HG02885 (cell line): ENCODE results near the gene TXNRD2.
"Not testable (repeated sequence)": the region's sequence is repeated elsewhere in the genome, so short reads cannot be mapped to it uniquely, and the experiment has no call there.

Experiments used
- ATAC-seq: cut with Tn5 transposase; IDR thresholded peaks from one replicate; pipeline ENCODE4 v1.9.1; 2021; ENCODE audit warnings: mild to moderate bottlenecking; ENCODE audit not compliant: unreplicated experiment, poor library complexity

TXNRD2 gene

DNA sequence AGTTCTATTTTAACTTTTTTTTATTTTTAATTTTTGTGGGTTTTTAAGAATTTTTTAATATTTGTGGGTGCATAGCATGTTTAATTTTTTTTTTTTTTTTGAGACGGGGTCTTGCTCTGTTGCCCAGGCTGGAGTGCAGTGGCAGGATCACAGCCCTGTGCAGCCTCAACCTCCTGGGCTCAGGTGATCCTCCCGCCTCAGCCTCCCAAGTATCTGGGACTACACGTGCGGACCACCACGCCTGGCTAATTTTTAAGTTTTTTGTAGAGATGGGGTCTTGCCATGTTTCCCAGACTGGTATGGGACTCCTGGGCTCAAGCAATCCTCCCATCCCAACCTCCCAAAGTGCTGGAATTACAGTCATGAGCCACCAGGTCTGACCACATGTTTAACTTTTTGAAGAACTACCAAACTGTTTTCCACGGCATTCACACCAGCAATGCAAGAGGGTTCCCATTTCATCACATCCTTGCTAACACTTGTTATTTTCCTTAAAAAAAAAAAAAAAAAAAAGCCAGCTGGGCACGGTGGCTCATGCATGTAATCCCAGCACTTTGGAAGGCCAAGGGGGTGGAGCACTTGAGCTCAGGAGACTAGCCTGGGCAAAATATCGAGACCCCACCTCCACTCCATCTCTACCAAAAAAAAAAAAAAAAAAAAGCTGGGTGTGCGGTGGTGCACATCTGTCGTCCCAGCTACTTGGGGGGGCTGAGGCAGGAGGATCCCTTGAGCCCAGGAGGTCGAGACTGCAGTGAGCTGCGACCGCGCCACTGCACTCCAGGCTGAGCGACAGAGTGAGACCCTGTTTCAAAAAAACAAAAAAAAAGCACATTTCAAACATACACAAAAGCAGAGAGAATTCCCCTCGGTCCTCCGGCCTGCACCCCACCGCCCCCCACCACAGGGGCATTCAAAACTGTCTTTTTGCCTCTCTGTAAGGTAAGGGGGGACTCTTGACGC, 16.7 kb upstream of the TXNRD2 start:
- ATAC-seq = no peak

- ATAC-seq = no peak
These were observed 15.8 kb upstream of the TXNRD2 start for GRCh38 chr22:19957445-19957844.

GRCh38 chr22:19955241-19956128, 13.9 kb upstream of the TXNRD2 start:
- no peak for ATAC-seq

- ATAC-seq = no peak
These were observed 9.7 kb upstream of the TXNRD2 start for GRCh38 chr22:19951346-19951745.

DNA sequence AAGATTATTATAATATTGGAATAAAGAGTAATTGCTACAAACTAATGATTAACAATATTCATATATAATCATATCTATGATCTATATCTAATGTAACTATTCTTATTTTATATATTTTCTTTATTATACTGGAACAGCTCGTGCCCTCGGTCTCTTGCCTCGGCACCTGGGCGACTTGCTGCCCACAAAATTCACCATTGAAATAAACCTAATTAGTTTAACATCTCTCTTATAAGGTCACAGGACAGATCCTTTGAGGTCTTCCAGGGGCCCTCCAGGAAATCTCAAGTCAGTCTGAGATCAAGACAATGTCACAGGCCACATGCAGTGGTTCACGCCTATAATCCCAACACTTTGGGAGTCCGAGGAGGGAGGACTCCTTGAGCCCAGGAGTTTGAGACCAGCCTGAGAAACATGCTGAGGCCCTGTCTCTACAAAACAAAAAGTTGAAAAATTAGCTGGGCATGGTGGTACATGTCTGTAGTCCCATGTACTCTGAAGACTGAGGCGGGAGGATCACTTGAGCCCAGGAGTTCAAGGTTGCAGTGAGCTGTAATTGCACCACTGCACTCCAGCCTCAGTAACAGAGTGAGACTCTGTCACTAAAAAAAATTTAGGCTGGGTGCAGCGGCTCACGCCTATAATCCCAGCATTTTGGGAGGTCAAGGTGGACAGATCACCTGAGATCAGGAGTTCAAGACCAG, 6.6 kb upstream of the TXNRD2 start:
- ATAC-seq = no peak

DNA sequence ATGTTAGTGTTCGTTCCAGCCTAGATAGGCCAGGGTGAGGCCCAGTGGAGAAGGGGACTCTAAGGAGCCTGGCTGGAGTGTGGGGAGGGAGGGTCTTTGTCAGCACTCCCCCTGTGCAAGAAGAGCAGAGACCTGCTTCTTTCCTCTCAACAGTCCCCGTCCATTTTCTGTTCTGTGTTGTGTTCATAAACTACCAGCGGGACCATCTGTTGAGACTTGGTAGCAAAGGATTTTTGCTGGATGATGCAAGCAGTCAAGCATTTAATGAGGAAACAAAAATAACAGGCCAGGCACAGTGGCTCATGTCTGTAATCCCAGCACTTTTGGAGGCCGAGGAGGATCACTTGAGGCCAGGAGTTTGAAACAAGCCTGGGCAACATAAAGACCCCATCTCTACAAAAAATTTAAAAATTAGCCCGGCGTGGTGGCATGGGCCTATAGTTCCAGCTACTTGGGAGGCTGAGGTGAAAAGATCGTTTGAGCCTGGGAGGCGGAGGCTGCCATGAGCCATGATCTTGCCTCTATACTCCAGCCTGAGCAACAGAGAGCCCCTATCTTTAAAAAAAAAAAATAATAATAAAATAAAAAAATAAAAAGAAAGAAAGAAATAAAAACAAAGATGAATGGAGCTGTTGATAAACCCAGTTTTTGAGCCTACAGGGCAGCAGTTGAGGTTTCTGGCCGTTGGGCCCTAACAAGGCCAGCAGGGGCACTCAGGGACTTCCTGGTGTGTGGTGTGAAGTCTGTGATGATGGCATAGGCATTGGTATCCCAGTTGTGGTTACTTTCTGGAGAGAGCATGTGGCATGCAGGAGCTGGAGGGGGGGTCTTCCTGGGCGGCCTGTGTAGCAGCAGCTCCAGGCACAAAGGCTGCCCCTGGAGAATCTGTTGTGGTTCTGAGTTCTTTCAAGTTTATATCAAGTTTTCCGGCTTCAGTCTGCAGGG, 1.7 kb upstream of the TXNRD2 start:
- no peak for ATAC-seq

GRCh38 chr22:19942157-19943081, 801 bp upstream of the TXNRD2 start:
- no peak for ATAC-seq

DNA sequence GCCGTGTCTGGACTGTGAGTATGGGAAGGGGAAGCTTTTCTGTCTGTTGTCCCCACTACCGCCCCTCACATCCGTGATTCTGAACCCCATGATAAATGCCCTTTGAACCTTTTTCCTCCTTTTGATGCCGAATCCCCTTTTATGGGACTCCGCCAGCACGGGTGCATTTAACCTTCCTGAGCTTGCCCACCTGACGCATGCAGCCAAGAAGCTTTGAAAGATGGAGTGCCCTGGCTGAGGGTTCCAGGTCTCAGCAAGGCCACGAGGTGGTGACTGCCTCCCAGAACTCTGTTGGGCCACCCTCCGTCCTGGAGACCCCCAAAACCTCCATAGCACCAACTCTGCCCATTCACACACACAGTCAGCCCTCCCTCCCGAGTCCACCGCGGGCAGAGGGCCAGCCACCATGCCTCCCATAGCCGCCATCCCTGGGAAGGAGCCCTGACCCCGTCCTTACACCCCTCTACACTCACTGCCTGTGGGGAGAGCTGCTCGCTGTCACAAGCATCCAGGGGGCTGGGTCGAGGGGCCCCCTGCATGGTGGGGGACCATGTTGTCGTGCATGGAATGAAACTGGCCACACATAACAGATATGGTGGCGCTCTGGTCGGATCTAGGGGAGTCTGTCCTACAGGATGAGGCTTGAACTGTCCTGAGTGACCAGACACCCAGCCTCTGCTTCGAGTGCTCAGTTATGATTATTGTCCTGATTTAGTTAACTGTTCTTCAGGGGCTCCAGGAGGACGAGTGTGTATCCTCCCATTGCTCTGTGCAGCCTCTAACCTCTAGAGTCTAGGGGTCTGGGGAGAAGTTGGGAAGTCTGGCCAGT, 868 bp downstream of the TXNRD2 start:
- no peak for ATAC-seq

DNA sequence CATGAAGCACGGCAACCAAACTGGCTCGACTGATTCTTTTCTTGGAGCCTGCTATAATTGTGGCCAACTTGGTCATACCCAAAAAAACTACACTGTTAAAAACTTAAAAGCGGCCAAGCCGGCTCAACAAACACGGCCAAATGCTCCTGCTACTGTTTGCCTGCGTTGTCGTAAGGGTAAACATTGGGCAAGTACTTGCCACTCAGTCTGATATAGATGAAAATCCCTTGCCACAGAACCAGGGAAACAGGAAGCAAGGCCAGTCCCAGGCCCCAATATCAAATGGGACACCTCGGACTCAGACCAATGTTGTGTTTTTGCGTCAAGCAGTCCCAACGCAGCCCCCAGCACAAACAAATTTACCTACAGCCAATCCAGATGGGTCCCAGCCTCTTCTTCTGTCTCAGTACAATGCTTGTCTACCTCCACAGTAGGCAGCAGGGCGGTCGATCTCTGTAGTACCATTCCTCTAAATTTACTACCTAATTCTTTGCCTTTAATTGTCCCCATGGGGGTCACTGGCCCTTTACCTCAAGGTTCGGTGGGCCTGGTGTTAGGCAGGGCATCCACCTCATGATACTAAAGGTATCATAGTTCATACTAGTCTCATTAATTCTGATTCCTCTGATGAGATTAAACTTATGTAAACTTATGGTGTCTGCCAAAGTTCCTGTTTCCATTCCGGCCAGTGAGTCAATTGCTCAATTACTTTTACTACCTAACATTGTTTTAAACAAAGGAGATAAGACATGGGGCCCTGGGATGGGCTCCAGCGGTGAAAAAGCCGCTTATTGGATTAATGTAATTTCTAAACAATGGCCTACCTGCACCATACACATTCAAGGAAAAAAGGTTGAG, 3.8 kb downstream of the TXNRD2 start:
- no peak for ATAC-seq

DNA sequence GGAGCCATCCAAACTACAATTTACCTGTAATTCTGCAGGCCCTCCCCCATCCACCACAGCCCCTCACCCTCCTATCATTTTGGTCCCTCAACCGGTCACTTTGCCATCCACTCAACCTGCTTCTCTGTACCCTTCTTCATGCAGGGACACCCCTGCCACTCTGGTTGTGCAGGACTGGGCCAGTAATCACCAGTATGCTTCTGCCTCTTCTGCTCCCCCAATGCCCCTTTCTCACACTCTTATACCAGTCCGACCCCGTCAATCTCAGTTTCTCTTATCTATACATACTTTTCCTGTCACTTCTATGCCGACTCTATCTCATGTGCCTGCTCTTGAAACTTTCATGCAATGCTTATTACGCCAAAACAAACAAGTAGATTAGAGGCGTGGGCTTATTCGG, 5.1 kb downstream of the TXNRD2 start:
- no peak for ATAC-seq

GRCh38 chr22:19935123-19935718, 6.4 kb downstream of the TXNRD2 start:
- not testable (repeated sequence) for ATAC-seq

DNA sequence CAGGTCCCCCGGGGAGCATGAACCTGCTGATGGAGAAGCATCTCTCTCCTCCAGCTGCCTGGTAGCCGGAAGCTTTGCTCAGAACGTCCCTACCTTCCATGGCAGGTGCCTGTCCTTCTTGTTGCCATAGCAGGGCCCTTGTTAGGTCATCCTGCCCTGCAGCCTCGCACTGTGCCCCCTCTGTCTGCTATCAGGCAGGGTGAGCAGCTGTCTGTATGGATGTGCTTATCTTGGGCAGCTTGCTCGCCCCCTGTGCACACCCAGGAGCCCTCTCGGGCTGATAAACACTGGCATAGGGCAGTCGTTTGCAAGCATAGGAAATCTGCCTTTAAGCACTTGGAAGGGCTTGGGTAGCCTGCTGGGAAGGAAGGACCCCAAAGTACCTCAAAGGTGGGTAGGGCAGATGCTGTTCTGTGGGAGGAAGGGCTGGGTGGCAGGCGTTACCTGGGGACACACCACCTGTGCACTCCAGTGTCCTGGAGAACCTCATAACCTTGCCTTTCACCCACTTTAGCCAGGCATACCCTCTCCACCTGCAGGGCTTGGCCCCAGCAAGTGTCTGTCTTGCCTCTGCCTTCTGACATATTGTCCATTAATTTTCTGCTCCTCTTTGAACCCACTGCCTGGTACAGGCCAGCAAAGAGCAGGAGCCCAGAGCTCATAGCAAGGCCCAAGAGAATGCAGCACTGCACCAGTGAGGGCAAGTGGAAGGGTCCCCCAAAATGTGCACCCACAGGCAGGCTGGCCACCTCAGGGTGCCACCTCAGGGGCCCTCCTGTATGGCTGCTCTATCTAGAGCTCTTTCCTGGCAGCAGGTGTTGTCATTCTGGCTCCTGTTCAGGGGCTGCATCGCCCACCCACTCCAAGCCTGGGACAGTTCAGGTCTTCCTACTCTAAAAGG, 8.0 kb downstream of the TXNRD2 start:
- ATAC-seq = no peak

GRCh38 chr22:19932367-19933206, 9.0 kb downstream of the TXNRD2 start:
- ATAC-seq = no peak

DNA sequence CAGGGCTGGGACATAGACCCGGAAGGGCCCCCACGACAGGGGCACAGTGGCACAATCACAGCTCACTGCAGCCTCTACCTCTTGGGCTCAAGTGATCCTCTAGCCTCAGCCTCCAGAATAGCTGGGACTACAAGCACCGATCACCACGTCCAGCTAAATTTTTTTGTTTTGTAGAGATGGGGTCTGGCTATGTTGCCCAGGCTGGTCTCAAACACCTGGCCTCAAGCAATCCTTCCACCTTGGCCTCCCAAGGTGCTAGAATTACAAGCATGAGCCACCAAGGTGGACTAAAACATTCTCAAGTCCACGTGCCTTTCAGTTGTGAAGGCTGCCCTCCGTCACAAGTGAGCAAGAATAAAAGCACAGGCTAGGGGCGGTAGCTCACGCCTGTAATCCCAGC, 10.1 kb downstream of the TXNRD2 start:
- ATAC-seq = no peak
